NOMO-1 (cell line): Measurements from ENCODE around the gene STX18.

ENCODE experiments used
- DNase-seq, 2 experiments: peaks; one replicate each; lab custom pipeline; 2025; ENCODE audit not compliant: unreplicated experiment in 2 of 2; lab: John Stamatoyannopoulos, UW

The STX18 gene

GRCh38 chr4:4443821-4444220 is 98.0 kb downstream of the STX18 start:
- DNase-seq = no peak

GRCh38 chr4:4440333-4441061 is 101.4 kb downstream of the STX18 start:
- no peak for DNase-seq

- DNase-seq = no peak
Measured at GRCh38 chr4:4439782-4440181, 102.1 kb downstream of the STX18 start.

- DNase-seq = no peak
Measured at GRCh38 chr4:4438891-4439290, 103.0 kb downstream of the STX18 start.

GRCh38 chr4:4437798-4438470 is 103.9 kb downstream of the STX18 start:
- no peak for DNase-seq

GRCh38 chr4:4436244-4436823 is 105.5 kb downstream of the STX18 start:
- no peak for DNase-seq

GRCh38 chr4:4433941-4434340 is 107.9 kb downstream of the STX18 start:
- DNase-seq = no peak

GRCh38 chr4:4432341-4433125 is 109.3 kb downstream of the STX18 start:
- DNase-seq = no peak

- DNase-seq = peak; percentile 0 to 17
Measured at GRCh38 chr4:4430492-4431195, 111.2 kb downstream of the STX18 start.

GRCh38 chr4:4428966-4429875 is 112.6 kb downstream of the STX18 start:
- DNase-seq = no peak

- no peak for DNase-seq
Measured at GRCh38 chr4:4427886-4428285, 114.0 kb downstream of the STX18 start.

GRCh38 chr4:4427121-4427870 is 114.6 kb downstream of the STX18 start:
- DNase-seq = no peak

GRCh38 chr4:4426511-4427120 is 115.2 kb downstream of the STX18 start:
- DNase-seq = no peak

GRCh38 chr4:4425696-4426095 is 116.2 kb downstream of the STX18 start:
- no peak for DNase-seq

- DNase-seq = no peak
Measured at GRCh38 chr4:4425119-4425690, 116.6 kb downstream of the STX18 start.

GRCh38 chr4:4424499-4425115 is 117.2 kb downstream of the STX18 start:
- DNase-seq = no peak

- no peak for DNase-seq
Measured at GRCh38 chr4:4423706-4424498, 117.9 kb downstream of the STX18 start.
